CD4-positive, alpha-beta memory T cell (primary cell): ENCODE measurements around the gene TRERF1. TPM values are rescaled to one million over a fixed set of nuclear protein-coding genes. Genes with fewer than 3 reads are reported as not detected.

Experiments used
- CTCF ChIA-PET: fragments of 350-600 bp; sonication (Branson Sonifier 250); formaldehyde crosslinking; loops from one replicate; lab custom pipeline; 2021; ENCODE audit warnings: inconsistent platforms; ENCODE audit not compliant: partially characterized antibody; lab: Charles Lee
- POLR2A ChIA-PET: fragments of 350-600 bp; sonication (Branson Sonifier 250); formaldehyde crosslinking; loops from one replicate; lab custom pipeline; 2021; ENCODE audit not compliant: partially characterized antibody; lab: Charles Lee
- DNase-seq, 5 donors: peaks; one replicate each; pipeline versions ENCODE4 v3.0.0 to v3.0.0-alpha.2; 2020 to 2022; ENCODE audit warnings: mixed read lengths in 1 of 5
- H3K27ac ChIP-seq: one replicate; pipeline ENCODE4 v1.7.0; 2013; ENCODE audit warnings: low read depth, low read length
- H3K27me3 ChIP-seq: 2 replicates; pipeline ENCODE4 v1.7.0; 2013; ENCODE audit warnings: mild to moderate bottlenecking, low read length, moderate library complexity; ENCODE audit not compliant: insufficient read depth
- H3K36me3 ChIP-seq: 2 replicates; pipeline ENCODE4 v1.7.0; 2013; ENCODE audit warnings: mild to moderate bottlenecking, low read length, moderate library complexity; ENCODE audit not compliant: insufficient read depth
- H3K4me1 ChIP-seq: 2 replicates; pipeline ENCODE4 v1.7.0; 2013; ENCODE audit warnings: mild to moderate bottlenecking, low read length, moderate library complexity; ENCODE audit not compliant: insufficient read depth
- H3K4me3 ChIP-seq, 2 donors: one replicate each; pipeline ENCODE4 v1.7.0; 2013; ENCODE audit warnings: low read length in 2 of 2, mild to moderate bottlenecking in 1 of 2
- H3K9me3 ChIP-seq, 2 donors: one replicate each; pipeline ENCODE4 v1.7.0; 2013; ENCODE audit warnings: low read length in 2 of 2, control low read depth in 1 of 2; ENCODE audit not compliant: control insufficient read depth in 1 of 2
- H3K27ac Mint-ChIP-seq, 7 donors: one replicate each; pipeline ENCODE4 v1.8.0; 2020 to 2021; ENCODE audit warnings: mixed read lengths in 7 of 7, mild to moderate bottlenecking in 6 of 7, inconsistent platforms in 3 of 7, moderate library complexity in 3 of 7
- H3K27me3 Mint-ChIP-seq, 2 donors: one replicate each; pipeline ENCODE4 v1.8.0; 2020 to 2021; ENCODE audit warnings: mixed read lengths in 2 of 2
- H3K36me3 Mint-ChIP-seq, 2 donors: one replicate each; pipeline ENCODE4 v1.8.0; 2020 to 2021; ENCODE audit warnings: mixed read lengths in 2 of 2, inconsistent platforms in 1 of 2, mild to moderate bottlenecking in 1 of 2
- H3K4me1 Mint-ChIP-seq, 4 donors: one replicate each; pipeline ENCODE4 v1.8.0; 2020 to 2021; ENCODE audit warnings: mixed read lengths in 4 of 4, mild to moderate bottlenecking in 1 of 4
- H3K4me3 Mint-ChIP-seq, 8 donors: one replicate each; pipeline ENCODE4 v1.8.0; 2020 to 2021; ENCODE audit warnings: mixed read lengths in 8 of 8, mild to moderate bottlenecking in 7 of 8, moderate library complexity in 6 of 8, inconsistent platforms in 3 of 8
- H3K9me3 Mint-ChIP-seq, 8 donors: one replicate each; pipeline ENCODE4 v1.8.0; 2020 to 2021; ENCODE audit warnings: mixed read lengths in 8 of 8, mild to moderate bottlenecking in 5 of 8, inconsistent platforms in 3 of 8, moderate library complexity in 1 of 8
- intact Hi-C: fragments of 100-400 bp; cut with micrococcal nuclease; formaldehyde crosslinking; loops from one replicate; pipeline ENCODE4 v1.15.1; 2023
- polyA plus RNA-seq, 2 donors: library from polyadenylated mRNA; unstranded; fragments of 300-500 nt; fragmentation: Illumina TruSeq; gene quantifications; one replicate each; pipeline ENCODE4 v1.2.3, GENCODE V29; 2021
- total RNA-seq, 2 experiments: library from RNA; stranded (reverse); gene quantifications; one replicate each; pipeline ENCODE4 v1.2.3, GENCODE V29; 2021

TRERF1 gene
- total and polyA plus RNA-seq, 4 experiments from 2014 or later: 1.1 to 28.3 (median 17.4) TPM

DNA sequence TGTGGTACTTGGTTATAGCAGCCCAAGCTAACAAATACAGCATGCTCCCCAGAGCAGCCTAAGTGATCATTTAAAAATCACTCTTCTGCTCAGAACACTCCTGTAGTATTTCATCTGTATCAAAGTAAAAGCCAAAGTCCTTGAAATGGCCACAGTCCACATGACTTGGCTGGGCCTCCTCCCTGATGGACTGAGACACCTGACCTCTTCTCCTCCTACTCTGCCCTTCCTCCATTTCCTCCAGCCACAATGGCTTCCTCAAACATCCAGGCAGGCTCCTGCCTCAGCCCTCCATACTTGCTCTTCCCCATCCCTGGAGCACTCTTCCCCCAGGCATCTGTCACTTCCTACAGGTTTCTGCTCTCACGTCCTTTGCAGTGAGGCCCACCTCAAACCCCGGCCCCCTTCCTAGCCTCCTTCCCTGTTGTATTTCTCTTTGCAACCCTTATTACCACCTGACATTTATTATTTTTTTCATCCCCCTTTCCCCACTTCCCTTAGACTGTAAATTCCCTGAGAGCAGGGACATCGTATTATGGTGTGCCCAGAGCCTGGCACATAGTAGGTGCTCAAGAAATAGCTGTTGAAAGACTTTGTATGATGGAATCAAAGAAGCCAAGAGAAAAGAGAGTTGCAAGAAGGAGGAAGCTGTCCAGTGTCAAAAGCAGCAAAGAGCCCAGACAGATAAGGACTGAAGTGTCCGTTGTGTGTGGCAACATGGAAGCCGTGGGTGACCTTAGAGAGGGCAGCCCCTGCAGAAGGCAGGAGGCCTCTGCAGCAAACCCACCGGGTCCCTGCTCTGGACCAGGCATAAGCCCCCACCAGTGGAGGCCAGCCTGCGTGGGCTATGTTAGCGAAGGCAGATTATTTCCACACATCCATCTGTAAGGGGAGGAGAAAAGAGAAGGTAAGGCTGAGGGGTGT lies 87.5 kb downstream of the TRERF1 start:
- ChIA-PET POLR2A (interaction anchor here (5.8 kb wide), 1 partner anchor 26 kb away, joined by 122 read pairs; no protein-coding TSS in a partner anchor), CTCF (no interaction called here)
- Mint-ChIP-seq H3K27me3 (no peaks in the 10 kb centered on the region), H3K36me3 (peaks cover 27 to 29% of the 10 kb centered on the region in 2 donors), H3K27ac (peak overlapping the region in 6 of 7 donors; percentile 0 to 84 (median 72)), H3K4me3 (peak overlapping the region in 4 of 8 donors; percentile 6 to 46 (median 18)), H3K9me3 (no peaks in the 10 kb centered on the region), H3K4me1 (peaks cover 47 to 78% (median 58%) of the 10 kb centered on the region in 4 donors)
- no peak overlapping the region for H3K27ac ChIP-seq
- no peak overlapping the region for H3K4me3 ChIP-seq
- no peaks in the 10 kb centered on the region for H3K9me3 ChIP-seq
- DNase-seq: no peak
- H3K4me1 ChIP-seq: peaks cover 52% of the 10 kb centered on the region
- no peaks in the 10 kb centered on the region for H3K36me3 ChIP-seq
- intact Hi-C loops: no loop called here
- no peaks in the 10 kb centered on the region for H3K27me3 ChIP-seq

DNA sequence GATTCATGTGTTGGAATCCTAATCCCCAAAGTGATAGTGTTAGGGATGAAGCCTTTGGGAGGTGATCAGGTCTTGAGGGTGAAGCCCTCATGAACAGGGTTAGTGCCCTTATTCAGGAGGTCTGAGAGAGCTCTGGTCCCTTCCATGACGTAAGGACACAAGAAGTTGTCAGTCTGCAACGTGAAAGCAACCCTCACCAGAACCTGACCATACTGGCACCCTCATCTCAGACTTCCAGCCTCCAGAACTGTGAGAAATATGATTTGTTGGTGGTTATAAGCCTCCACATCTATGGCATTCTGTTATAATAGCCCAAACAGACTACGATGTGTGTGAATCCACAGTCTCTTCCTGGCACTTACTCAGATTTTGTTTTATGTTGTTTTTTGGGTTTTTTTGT lies 90.7 kb downstream of the TRERF1 start:
- H3K4me1 Mint-ChIP-seq: peaks cover 28 to 57% (median 44%) of the 10 kb centered on the region in 4 donors
- CTCF ChIA-PET: interaction anchor here (0.7 kb wide), 1 partner anchor 87 kb away, joined by 4 read pairs; no protein-coding TSS in a partner anchor
- no peak overlapping the region for H3K4me3 Mint-ChIP-seq

DNA sequence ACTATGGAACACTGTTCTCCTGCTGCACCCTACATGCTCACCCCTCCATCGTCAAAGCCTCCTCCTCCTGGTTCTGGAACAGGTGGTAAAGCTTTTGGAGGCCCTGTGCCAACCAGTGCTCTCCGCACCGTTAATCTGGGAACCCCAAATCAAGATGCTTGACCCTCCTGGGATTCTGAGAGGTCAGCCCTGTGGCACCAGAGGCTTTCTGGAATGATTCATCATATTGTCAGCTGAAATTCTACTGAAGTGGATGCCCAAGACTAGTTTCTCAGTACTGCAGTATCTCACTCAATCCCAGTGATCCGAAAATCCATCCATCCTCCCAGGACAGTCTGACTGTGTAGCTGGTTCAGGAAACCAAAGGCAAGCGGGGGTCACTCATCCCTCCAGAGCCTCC lies 92.7 kb downstream of the TRERF1 start:
- H3K9me3 ChIP-seq: no peaks in the 10 kb centered on the region
- ChIA-PET CTCF (interaction anchor here (1.4 to 1.5 kb wide), 2 partner anchors 15 to 189 kb away, joined by 3 read pairs; no protein-coding TSS in a partner anchor), POLR2A (interaction anchor here (1.0 kb wide), 1 partner anchor 8 kb away, joined by 3 read pairs; no protein-coding TSS in a partner anchor)
- H3K27ac Mint-ChIP-seq: peak overlapping the region in 1 of 7 donors; percentile 59
- H3K9me3 Mint-ChIP-seq: no peaks in the 10 kb centered on the region
- H3K27me3 Mint-ChIP-seq: no peaks in the 10 kb centered on the region
- intact Hi-C loops: no loop called here
- H3K4me3 Mint-ChIP-seq: no peak overlapping the region
- peaks cover 10% of the 10 kb centered on the region for H3K4me1 ChIP-seq
- H3K36me3 ChIP-seq: no peaks in the 10 kb centered on the region
- no peak overlapping the region for H3K27ac ChIP-seq
- peaks cover 16 to 37% (median 27%) of the 10 kb centered on the region in 4 donors for H3K4me1 Mint-ChIP-seq
- no peak overlapping the region for H3K4me3 ChIP-seq
- peaks cover 27 to 30% of the 10 kb centered on the region in 2 donors for H3K36me3 Mint-ChIP-seq
- no peak for DNase-seq
- H3K27me3 ChIP-seq: no peaks in the 10 kb centered on the region

More for the DNA sequence above, 90.7 kb downstream of the TRERF1 start:
- Histone ChIP-seq H3K27ac (no peak overlapping the region), H3K4me3 (no peak overlapping the region), H3K36me3 (no peaks in the 10 kb centered on the region), H3K27me3 (no peaks in the 10 kb centered on the region), H3K4me1 (peaks cover 31% of the 10 kb centered on the region), H3K9me3 (no peaks in the 10 kb centered on the region)
- Mint-ChIP-seq H3K36me3 (peaks cover 30 to 36% of the 10 kb centered on the region in 2 donors), H3K27me3 (no peaks in the 10 kb centered on the region), H3K27ac (peak overlapping the region in 3 of 7 donors; percentile 23 to 30 (median 29)), H3K9me3 (no peaks in the 10 kb centered on the region)
- POLR2A ChIA-PET: interaction anchor here (1.3 to 1.8 kb wide), 2 partner anchors 29 to 92 kb away, joined by 3 to 5 read pairs; partner anchors contain the start of gene TRERF1
- no peak for DNase-seq
- intact Hi-C loops: no loop called here

DNA sequence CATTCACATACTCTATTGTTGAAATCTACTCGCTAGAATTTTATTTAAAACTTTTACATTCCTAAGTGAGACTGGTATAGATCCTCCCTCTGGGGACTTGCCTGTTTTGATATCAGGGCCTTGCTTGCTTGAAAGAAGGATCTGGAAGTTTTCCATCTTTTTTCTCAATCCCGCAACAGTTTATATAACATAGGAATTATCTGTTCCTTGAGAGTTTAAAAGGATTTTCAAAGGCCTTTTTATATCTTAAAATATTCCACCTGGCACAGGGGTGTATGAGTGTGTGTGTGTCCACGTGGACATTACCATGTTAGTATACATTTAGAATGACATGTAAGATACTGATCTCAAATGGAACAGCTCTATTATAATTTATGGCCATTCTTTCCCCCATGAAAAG lies 96.3 kb downstream of the TRERF1 start:
- CTCF ChIA-PET: interaction anchor here (1.2 to 1.4 kb wide), 2 partner anchors 47 to 192 kb away, joined by 3 to 5 read pairs; no protein-coding TSS in a partner anchor

DNA sequence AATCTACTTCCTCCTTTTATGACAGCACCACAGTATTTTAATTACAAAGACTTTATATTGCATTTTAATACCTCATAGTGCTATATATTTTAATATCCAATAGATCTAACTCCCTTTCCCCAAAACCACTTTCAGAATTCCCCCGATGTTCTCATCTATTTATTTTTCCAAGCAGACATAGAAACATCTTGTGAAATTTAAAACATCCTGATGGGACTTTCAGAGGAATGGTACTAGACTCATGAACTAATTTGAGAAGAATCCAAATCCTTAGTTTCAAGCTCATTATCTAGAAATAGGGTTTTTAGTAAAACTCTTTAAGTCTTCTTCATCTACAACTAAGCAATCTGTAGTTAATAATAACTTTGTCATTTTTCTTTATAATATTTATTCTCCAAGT lies 97.0 kb downstream of the TRERF1 start:
- ChIA-PET POLR2A (no interaction called here), CTCF (no interaction called here)
- Mint-ChIP-seq H3K27me3 (no peaks in the 10 kb centered on the region), H3K4me1 (peaks cover 13 to 32% (median 19%) of the 10 kb centered on the region in 4 donors), H3K9me3 (no peaks in the 10 kb centered on the region), H3K27ac (peak overlapping the region in 1 of 7 donors; percentile 28), H3K4me3 (no peak overlapping the region), H3K36me3 (peaks cover 5 to 16% of the 10 kb centered on the region in 2 donors)
- Histone ChIP-seq H3K27me3 (no peaks in the 10 kb centered on the region), H3K36me3 (no peaks in the 10 kb centered on the region), H3K4me1 (peaks cover 10% of the 10 kb centered on the region), H3K4me3 (no peak overlapping the region), H3K9me3 (no peaks in the 10 kb centered on the region), H3K27ac (no peak overlapping the region)
- intact Hi-C loops: no loop called here
- no peak for DNase-seq

More for the DNA sequence above, 96.3 kb downstream of the TRERF1 start:
- no peaks in the 10 kb centered on the region for H3K27me3 Mint-ChIP-seq
- Histone ChIP-seq H3K9me3 (no peaks in the 10 kb centered on the region), H3K36me3 (no peaks in the 10 kb centered on the region), H3K4me3 (no peak overlapping the region), H3K27ac (no peak overlapping the region), H3K27me3 (no peaks in the 10 kb centered on the region), H3K4me1 (peaks cover 10% of the 10 kb centered on the region)
- H3K4me3 Mint-ChIP-seq: no peak overlapping the region
- peaks cover 12 to 27% (median 15%) of the 10 kb centered on the region in 4 donors for H3K4me1 Mint-ChIP-seq
- no peak overlapping the region for H3K27ac Mint-ChIP-seq
- POLR2A ChIA-PET: no interaction called here
- DNase-seq: no peak
- H3K36me3 Mint-ChIP-seq: peaks cover 5 to 16% of the 10 kb centered on the region in 2 donors
- H3K9me3 Mint-ChIP-seq: no peaks in the 10 kb centered on the region
- intact Hi-C loops: no loop called here

DNA sequence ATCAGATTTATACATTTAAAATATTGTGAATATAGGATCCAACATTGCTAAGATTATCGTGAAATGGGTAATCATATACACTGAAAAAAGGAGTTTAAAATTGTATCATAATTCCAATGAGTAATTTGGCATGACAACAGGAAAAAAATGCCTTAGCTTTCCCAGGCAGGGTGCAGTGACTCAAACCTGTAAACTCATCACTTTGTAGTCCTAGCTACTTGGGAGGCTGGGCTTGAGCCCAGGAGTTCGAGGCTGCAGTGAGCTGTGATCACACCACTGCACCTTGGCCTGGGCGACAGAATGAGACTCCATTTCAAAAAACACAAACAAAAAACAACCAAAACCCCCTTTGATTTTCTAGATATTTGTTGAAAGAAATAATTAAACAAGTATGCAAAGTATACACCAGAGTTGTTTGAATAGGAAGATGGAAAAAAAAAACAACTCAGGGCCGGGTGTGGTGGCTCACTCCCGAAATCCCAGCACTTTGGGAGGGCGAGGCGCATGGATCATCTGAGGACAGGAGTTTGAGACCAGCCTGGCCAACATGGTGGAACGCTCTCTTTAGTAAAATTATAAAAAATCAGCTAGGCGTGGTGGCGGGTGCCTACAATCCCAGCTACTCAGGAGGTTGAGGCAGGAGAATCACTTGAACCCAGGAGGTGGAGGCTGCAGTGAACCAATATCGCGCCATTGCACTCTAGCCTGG lies 98.7 kb downstream of the TRERF1 start:
- Histone ChIP-seq H3K9me3 (no peaks in the 10 kb centered on the region), H3K27ac (no peak overlapping the region), H3K4me1 (peaks cover 2% of the 10 kb centered on the region), H3K27me3 (no peaks in the 10 kb centered on the region), H3K36me3 (no peaks in the 10 kb centered on the region), H3K4me3 (no peak overlapping the region)
- no peak for DNase-seq
- Mint-ChIP-seq H3K4me1 (peaks cover 15 to 25% (median 21%) of the 10 kb centered on the region in 4 donors), H3K27me3 (no peaks in the 10 kb centered on the region), H3K36me3 (peaks cover 5 to 16% of the 10 kb centered on the region in 2 donors), H3K9me3 (no peaks in the 10 kb centered on the region), H3K27ac (no peak overlapping the region), H3K4me3 (no peak overlapping the region)
- CTCF ChIA-PET: interaction anchor here (0.6 to 0.8 kb wide), 2 partner anchors 26 to 83 kb away, joined by 3 read pairs; no protein-coding TSS in a partner anchor
- intact Hi-C loops: no loop called here
- POLR2A ChIA-PET: no interaction called here
